HCT116 (cell line): ENCODE results near the gene CARS1. TPM values are rescaled to one million over a fixed set of nuclear protein-coding genes. Genes with fewer than 3 reads are reported as not detected.

Experiments
- ATAC-seq: fragments of 200-7000 bp; cut with Tn5 transposase; 2 replicates; pipeline ENCODE4 v1.9.1; 2020; ENCODE audit warnings: mild to moderate bottlenecking, moderate library complexity
- BruUV-seq: library from RNA; stranded (reverse); fragments of 400-500 nt; replicated peaks from 2 replicates; lab custom pipeline; 2021; lab: Mats Ljungman, UMichigan
- CTCF ChIA-PET: fragments of 300-600 bp; sonication (Branson Sonifier 250); formaldehyde crosslinking; loops from one replicate; lab custom pipeline; 2021; ENCODE audit warnings: antibody characterized with exemption; lab: Charles Lee
- POLR2A ChIA-PET: fragments of 300-600, 350-600 bp; sonication (Branson Sonifier 250); formaldehyde crosslinking; loops from one replicate; lab custom pipeline; 2021; ENCODE audit warnings: antibody characterized with exemption; lab: Charles Lee
- RAD21 ChIA-PET, 2 experiments: fragments of 300-600 bp; sonication (Branson Sonifier 250); formaldehyde crosslinking; loops; one replicate each; lab custom pipeline; 2023; ENCODE audit warnings: low total read pairs in 2 of 2; ENCODE audit not compliant: uncharacterized antibody in 2 of 2, unreplicated experiment in 2 of 2, low non-redundant PET in 1 of 2; lab: Charles Lee
- DNase-seq: peaks from one replicate; pipeline ENCODE4 v3.0.0-alpha.2; 2010; ENCODE audit warnings: low read depth, low spot score
- H2AFZ ChIP-seq: fragments of 200-600 bp; shearing (Covaris generic), sonication (generic); 2 replicates; pipeline ENCODE4 v1.6.1; 2017; ENCODE audit warnings: low read depth, mixed run types, mixed read lengths, antibody characterized with exemption, low read length; ENCODE audit not compliant: poor library complexity, severe bottlenecking
- H3K27ac ChIP-seq: 2 replicates; pipeline ENCODE4 v1.5.1; 2012; ENCODE audit warnings: low read depth, low read length
- H3K27me3 ChIP-seq: fragments of 200-600 bp; sonication (generic); 2 replicates; pipeline ENCODE4 v1.6.1; 2016; ENCODE audit warnings: mixed run types, low read length, mixed read lengths; ENCODE audit not compliant: insufficient read depth
- H3K36me3 ChIP-seq, 2 experiments: fragments of 200-500 bp in 1 of 2; fragments of 200-600 bp in 1 of 2; sonication (Bioruptor generic) in 1 of 2; sonication (generic) in 1 of 2; 2 replicates each; pipeline versions ENCODE4 v1.5.1 to v1.6.1; 2014 to 2016; ENCODE audit warnings: low read length in 2 of 2, inconsistent platforms in 1 of 2, mixed read lengths in 1 of 2, mixed run types in 1 of 2; ENCODE audit not compliant: insufficient read depth in 2 of 2, control insufficient read depth in 1 of 2
- H3K4me1 ChIP-seq, 2 experiments: fragments of 200-600 bp in 1 of 2; sonication (generic) in 1 of 2; 2 replicates each; pipeline versions ENCODE4 v1.5.1 to v1.6.1; 2012 to 2017; ENCODE audit warnings: low read length in 2 of 2, inconsistent platforms in 1 of 2, mild to moderate bottlenecking in 1 of 2, mixed read lengths in 1 of 2, mixed run types in 1 of 2, moderate library complexity in 1 of 2; ENCODE audit not compliant: insufficient read depth in 2 of 2, control insufficient read depth in 1 of 2
- H3K4me2 ChIP-seq: fragments of 200-600 bp; sonication (generic); 2 replicates; pipeline ENCODE4 v1.6.1; 2017; ENCODE audit warnings: mixed run types, low read length, mixed read lengths
- H3K4me3 ChIP-seq, 2 experiments: fragments of 200-600 bp in 1 of 2; sonication (generic) in 1 of 2; replicated peaks in 1 of 2; 2 replicates each; pipeline ENCODE4 v1.5.1; 2011 to 2016; ENCODE audit warnings: low read length in 2 of 2, control low read depth in 1 of 2, low read depth in 1 of 2, mild to moderate bottlenecking in 1 of 2, mixed read lengths in 1 of 2, mixed run types in 1 of 2
- H3K79me2 ChIP-seq: fragments of 200-600 bp; sonication (generic); 2 replicates; pipeline ENCODE4 v1.6.1; 2017; ENCODE audit warnings: mild to moderate bottlenecking, mixed run types, low read length, moderate library complexity, mixed read lengths; ENCODE audit not compliant: insufficient read depth
- H3K9ac ChIP-seq: fragments of 200-600 bp; sonication (generic); 2 replicates; pipeline ENCODE4 v1.6.1; 2016; ENCODE audit warnings: low read length, mixed read lengths
- H3K9me2 ChIP-seq: fragments of 200-600 bp; sonication (generic), shearing (Covaris generic); 2 replicates; pipeline ENCODE4 v1.6.1; 2017; ENCODE audit warnings: mixed run types, mild to moderate bottlenecking, moderate library complexity; ENCODE audit not compliant: insufficient read depth
- H3K9me3 ChIP-seq, 2 experiments: fragments of 200-500 bp in 1 of 2; fragments of 200-600 bp in 1 of 2; sonication (Bioruptor generic) in 1 of 2; sonication (generic) in 1 of 2; 2 replicates each; pipeline ENCODE4 v1.6.1; 2014 to 2017; ENCODE audit warnings: low read length in 2 of 2, mixed read lengths in 2 of 2, inconsistent platforms in 1 of 2, low read depth in 1 of 2, mild to moderate bottlenecking in 1 of 2, mixed run types in 1 of 2, moderate library complexity in 1 of 2; ENCODE audit not compliant: control insufficient read depth in 1 of 2, insufficient read depth in 1 of 2
- H4K20me1 ChIP-seq: fragments of 200-600 bp; sonication (generic), shearing (Covaris generic); 2 replicates; pipeline ENCODE4 v1.6.1; 2017; ENCODE audit warnings: mixed run types, mild to moderate bottlenecking, moderate library complexity; ENCODE audit not compliant: insufficient read depth
- CEBPB ChIP-seq: IDR thresholded peaks from 2 replicates; pipeline ENCODE4 v1.6.1; 2012; ENCODE audit warnings: low read depth
- ELF1 ChIP-seq: IDR thresholded peaks from 2 replicates; pipeline ENCODE4 v1.6.1; 2012; ENCODE audit warnings: low read depth, borderline replicate concordance
- EZH2 ChIP-seq: fragments of 200-600 bp; sonication (generic); IDR thresholded peaks from 2 replicates; pipeline ENCODE4 v1.6.1; 2017; ENCODE audit warnings: antibody characterized with exemption, mixed run types
- FOSL1 ChIP-seq: IDR thresholded peaks from 2 replicates; pipeline ENCODE4 v1.6.1; 2012; ENCODE audit warnings: low read depth
- RAD21 ChIP-seq: IDR thresholded peaks from 2 replicates; pipeline ENCODE4 v1.6.1; 2012; ENCODE audit warnings: low read depth, mild to moderate bottlenecking
- SIN3A ChIP-seq: IDR thresholded peaks from 2 replicates; pipeline ENCODE4 v1.6.1; 2012; ENCODE audit warnings: low read depth
- SRF ChIP-seq: IDR thresholded peaks from 2 replicates; pipeline ENCODE4 v1.6.1; 2012; ENCODE audit warnings: low read depth
- TCF7L2 ChIP-seq: IDR thresholded peaks from 2 replicates; pipeline ENCODE4 v1.7.0; 2011; ENCODE audit warnings: borderline replicate concordance, inconsistent platforms; ENCODE audit not compliant: insufficient read depth, insufficient read length; ENCODE audit errors: extremely low read depth
- YY1 ChIP-seq: IDR thresholded peaks from 2 replicates; pipeline ENCODE4 v1.6.1; 2011; ENCODE audit warnings: low read length, low read depth, moderate library complexity, mild to moderate bottlenecking; ENCODE audit not compliant: insufficient replicate concordance; ENCODE audit errors: extremely low read depth
- ZBTB33 ChIP-seq: IDR thresholded peaks from 2 replicates; pipeline ENCODE4 v1.6.1; 2011; ENCODE audit warnings: mild to moderate bottlenecking, low read length, moderate library complexity; ENCODE audit not compliant: insufficient replicate concordance; ENCODE audit errors: extremely low read depth
- ZNF274 ChIP-seq: fragments of 200-500 bp; sonication (Bioruptor generic); IDR thresholded peaks from 2 replicates; pipeline ENCODE4 v1.6.1; 2014; ENCODE audit warnings: mild to moderate bottlenecking, low read depth, low read length, inconsistent platforms
- intact Hi-C: fragments of 100-400 bp; cut with micrococcal nuclease; formaldehyde crosslinking; loops from 2 replicates; pipeline ENCODE4 v1.10.0; 2022
- total RNA-seq: library from RNA; stranded (reverse); gene quantifications from one replicate; pipeline ENCODE4 v1.2.1, GENCODE V29; 2021; ENCODE audit not compliant: unreplicated experiment

Gene CARS1
- total RNA-seq, 1 experiment from 2014 or later: 124 TPM

- Histone ChIP-seq H2AFZ (no peak overlapping the region), H3K9me3 (no peaks in the 10 kb centered on the region), H3K4me2 (no peak overlapping the region), H3K27me3 (no peaks in the 10 kb centered on the region), H3K9ac (no peak overlapping the region), H3K4me1 (no peaks in the 10 kb centered on the region), H4K20me1 (no peaks in the 10 kb centered on the region), H3K36me3 (peaks cover 28 to 32% of the 10 kb centered on the region in 2 experiments), H3K4me3 (no peak overlapping the region), H3K27ac (no peak overlapping the region), H3K79me2 (no peaks in the 10 kb centered on the region), H3K9me2 (no peaks in the 10 kb centered on the region)
- ChIA-PET CTCF (no interaction called here), RAD21 (no interaction called here), POLR2A (no interaction called here)
- intact Hi-C loops: no loop called here
- BruUV-seq: no TSS peak
- ATAC-seq: no peak
- DNase-seq: no peak
- TF ChIP-seq CEBPB (no peak), ZBTB33 (no peak), EZH2 (no peak), RAD21 (no peak), YY1 (no peak), ZNF274 (no peak), TCF7L2 (no peak), FOSL1 (no peak), ELF1 (no peak), SIN3A (no peak), SRF (no peak)
- TF ChIP-seq, all 23 proteins: peak for 0
Measured at GRCh38 chr11:3028813-3029212, 28.4 kb downstream of the CARS1 start.
